ENCODE measurements around the gene PSME3. TPM values are rescaled to one million over a fixed set of nuclear protein-coding genes. Genes with fewer than 3 reads are reported as not detected.

Gene PSME3
- total and polyA plus RNA-seq, 11 donors = 47.4 to 157 (median 67.7) TPM

- no peak for ATAC-seq
- no peak for DNase-seq
- WGBS, 4 donors = 9 to 34% (median 16%) methylated on average over 40 to 52 of the region's 52 CpGs
- H3K27me3 ChIP-seq = peaks cover 26 to 87% (median 63%) of the 10 kb centered on the region in 9 donors
- H3K4me3 ChIP-seq = no peak overlapping the region
- H3K9me3 ChIP-seq = no peaks in the 10 kb centered on the region
- intact Hi-C loops (cut with DNase I) = no loop called here
- TF ChIP-seq CTCF (IDR thresholded peaks at IDR 0.05) (no peak), POLR2A (IDR thresholded peaks at IDR 0.05) (no peak)
- H3K4me1 ChIP-seq = peaks cover 0 to 30% (median 12%) of the 10 kb centered on the region in 12 donors
- no peak overlapping the region for H3K27ac ChIP-seq
- H3K36me3 ChIP-seq = no peaks in the 10 kb centered on the region
Measured at GRCh38 chr17:42784811-42785592, 48.2 kb upstream of the PSME3 start.

GRCh38 chr17:42787266-42787665, 45.9 kb upstream of the PSME3 start:
- Histone ChIP-seq H3K9me3 (no peaks in the 10 kb centered on the region), H3K27me3 (peaks cover 19 to 64% (median 42%) of the 10 kb centered on the region in 9 donors), H3K27ac (no peak overlapping the region), H3K4me1 (peaks cover 0 to 21% (median 5%) of the 10 kb centered on the region in 12 donors), H3K4me3 (no peak overlapping the region), H3K36me3 (no peaks in the 10 kb centered on the region)
- TF ChIP-seq POLR2A (IDR thresholded peaks at IDR 0.05) (no peak), CTCF (IDR thresholded peaks at IDR 0.05) (no peak)
- no peak for DNase-seq
- no peak for ATAC-seq
- 83 to 88% (median 85%) methylated on average over 11 of the region's 11 CpGs for WGBS, 4 donors
- intact Hi-C loops (cut with DNase I) = no loop called here

- Histone ChIP-seq H3K4me3 (no peak overlapping the region), H3K4me1 (peaks cover 0 to 7% (median 3%) of the 10 kb centered on the region in 12 donors), H3K27me3 (peaks cover 0 to 17% (median 3%) of the 10 kb centered on the region in 9 donors), H3K9me3 (no peaks in the 10 kb centered on the region), H3K36me3 (peaks cover 0 to 15% (median 4%) of the 10 kb centered on the region in 9 donors), H3K27ac (no peak overlapping the region)
- intact Hi-C loops (cut with DNase I) = no loop called here
- TF ChIP-seq CTCF (IDR thresholded peaks at IDR 0.05) = no peak
- no peak for DNase-seq
- no peak for ATAC-seq
- 70 to 84% (median 78%) methylated on average over 2 of the region's 2 CpGs for WGBS, 4 donors
Measured at GRCh38 chr17:42791948-42792347, 41.2 kb upstream of the PSME3 start.

GRCh38 chr17:42792545-42792944, 40.7 kb upstream of the PSME3 start:
- WGBS, 4 donors = 58 to 68% (median 63%) methylated on average over 5 of the region's 5 CpGs
- intact Hi-C loops (cut with DNase I) = no loop called here
- TF ChIP-seq POLR2A (IDR thresholded peaks at IDR 0.05) (no peak), CTCF (IDR thresholded peaks at IDR 0.05) (no peak)
- H3K9me3 ChIP-seq = no peaks in the 10 kb centered on the region
- peaks cover 0 to 18% (median 4%) of the 10 kb centered on the region in 9 donors for H3K36me3 ChIP-seq
- H3K27me3 ChIP-seq = peaks cover 0 to 12% (median 0%) of the 10 kb centered on the region in 9 donors
- ATAC-seq (no peak), DNase-seq (no peak)
- peaks cover 3 to 13% (median 9%) of the 10 kb centered on the region in 12 donors for H3K4me1 ChIP-seq
- H3K27ac ChIP-seq = no peak overlapping the region
- no peak overlapping the region for H3K4me3 ChIP-seq

All from heart left ventricle (tissue), 16 donors.